ENCODE data around the gene C17orf58.
"Not testable (repeated sequence)": the region's sequence is repeated elsewhere in the genome, so short reads cannot be mapped to it uniquely, and the experiment has no call there.

C17orf58 gene

DNA sequence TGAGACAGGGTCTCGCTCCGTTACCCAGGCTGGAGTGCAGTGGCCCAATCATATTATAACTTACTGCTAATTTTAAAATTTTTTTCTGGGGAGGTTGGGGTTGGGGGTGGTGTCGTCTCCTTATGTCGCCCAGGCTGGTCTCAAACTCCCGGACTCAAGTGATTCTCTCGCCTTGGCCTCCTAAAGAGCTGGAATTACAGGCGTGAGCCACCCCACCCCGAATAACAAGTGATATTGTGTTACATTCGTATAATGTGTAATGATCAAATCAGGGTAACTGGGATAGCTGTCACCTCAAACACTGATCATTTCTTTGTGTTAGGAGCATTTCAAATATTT, 23.0 kb upstream of the C17orf58 start:
- H3K9ac ChIP-seq (ENCODE audit: low read depth, low read length), result peak overlapping the region; percentile 10; the same call in 1 of the 2 replicates
- H3K36me3 ChIP-seq (ENCODE audit: insufficient read depth, low read length), result no peaks in the 10 kb centered on the region
- H3K4me1 ChIP-seq (ENCODE audit: insufficient read depth, low read length), result no peaks in the 10 kb centered on the region; the same call in 1 of the 2 replicates
- H3K9me3 ChIP-seq (ENCODE audit: control insufficient read depth, insufficient read depth, low read length), result no peaks in the 10 kb centered on the region

DNA sequence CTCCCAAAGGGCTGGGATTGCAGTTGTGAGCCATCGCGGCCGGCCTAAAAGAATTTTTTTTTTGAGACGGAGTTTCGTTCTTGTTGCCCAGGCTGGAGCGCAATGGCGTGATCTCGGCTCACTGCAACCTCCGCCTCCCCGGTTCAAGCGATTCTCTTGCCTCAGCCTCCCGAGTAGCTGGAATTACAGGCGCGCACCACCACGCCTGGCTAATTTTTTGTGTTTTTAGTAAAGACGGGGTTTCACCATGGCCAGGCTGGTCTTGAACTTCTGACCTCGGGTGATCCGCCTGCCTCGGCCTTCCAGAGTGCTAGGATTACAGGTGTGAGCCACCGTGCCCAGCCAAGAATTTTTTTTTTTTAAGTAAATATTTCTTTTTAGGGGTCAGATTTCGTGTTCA, 22.2 kb upstream of the C17orf58 start:
- not testable (repeated sequence) for H3K4me1 ChIP-seq (ENCODE audit: insufficient read depth, low read length); H3K36me3 ChIP-seq (ENCODE audit: insufficient read depth, low read length); H3K9ac ChIP-seq (ENCODE audit: low read depth, low read length); H3K9me3 ChIP-seq (ENCODE audit: control insufficient read depth, insufficient read depth, low read length)

DNA sequence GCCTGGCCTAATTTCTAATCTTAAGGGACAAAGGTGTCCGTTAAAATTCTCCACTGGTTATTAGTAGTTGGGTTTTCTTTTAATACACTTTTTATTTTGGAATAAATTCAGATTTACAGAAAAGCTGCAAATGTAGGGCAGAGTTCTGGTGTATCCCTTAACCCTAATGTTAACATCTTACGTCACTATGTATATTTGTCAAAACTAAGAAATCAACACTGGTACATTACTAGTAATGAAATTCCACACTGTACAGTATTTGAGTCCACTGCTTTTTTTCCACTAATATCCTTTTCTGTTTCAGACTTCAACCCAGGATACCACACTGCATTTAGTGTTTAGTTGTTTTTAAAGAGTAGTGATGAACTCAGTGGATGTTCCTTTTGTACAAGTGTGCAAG, 20.6 kb upstream of the C17orf58 start:
- H3K36me3 ChIP-seq (ENCODE audit: insufficient read depth, low read length), result no peaks in the 10 kb centered on the region
- H3K4me1 ChIP-seq (ENCODE audit: insufficient read depth, low read length), result no peaks in the 10 kb centered on the region; the same call in 1 of the 2 replicates
- no peaks in the 10 kb centered on the region for H3K9me3 ChIP-seq (ENCODE audit: control insufficient read depth, insufficient read depth, low read length)
- no peak overlapping the region for H3K9ac ChIP-seq (ENCODE audit: low read depth, low read length)

DNA sequence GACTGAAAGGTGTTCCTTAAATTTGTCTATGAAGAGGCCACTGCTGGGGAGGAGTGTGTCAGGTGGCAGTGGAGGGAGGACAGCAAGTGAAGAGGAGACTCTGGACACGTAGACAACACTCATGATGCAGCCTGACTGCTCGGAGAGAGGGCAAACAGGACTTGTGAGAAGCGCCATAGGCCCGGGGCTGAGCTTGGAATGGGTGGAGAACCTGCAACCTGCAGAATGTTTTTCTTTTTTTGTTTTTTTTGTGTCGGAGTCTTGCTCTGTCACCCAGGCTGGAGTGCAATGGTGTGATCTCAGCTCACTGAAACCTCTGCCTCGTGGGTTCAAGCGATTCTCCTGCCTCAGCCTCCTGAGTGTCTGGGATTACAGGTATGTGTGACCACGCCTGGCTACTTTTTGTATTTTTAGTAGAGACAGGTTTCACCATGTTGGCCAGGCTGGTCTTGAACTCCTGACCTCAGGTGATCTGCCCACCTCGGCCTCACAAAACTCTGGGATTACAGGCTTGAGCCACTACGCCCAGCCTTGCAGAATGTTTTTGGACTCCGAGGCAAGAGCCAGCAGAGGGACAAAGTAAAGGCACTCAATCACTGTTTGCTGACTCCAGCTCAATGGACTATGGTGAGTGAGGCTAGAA, 18.9 kb upstream of the C17orf58 start:
- H3K36me3 ChIP-seq (ENCODE audit: insufficient read depth, low read length), result no peaks in the 10 kb centered on the region
- no peak overlapping the region for H3K9ac ChIP-seq (ENCODE audit: low read depth, low read length)
- H3K9me3 ChIP-seq (ENCODE audit: control insufficient read depth, insufficient read depth, low read length), result no peaks in the 10 kb centered on the region
- H3K4me1 ChIP-seq (ENCODE audit: insufficient read depth, low read length), result no peaks in the 10 kb centered on the region; the same call in 1 of the 2 replicates

- Histone ChIP-seq H3K9ac (ENCODE audit: low read depth, low read length) (no peak overlapping the region), H3K36me3 (ENCODE audit: insufficient read depth, low read length) (no peaks in the 10 kb centered on the region), H3K4me1 (ENCODE audit: insufficient read depth, low read length) (no peaks in the 10 kb centered on the region; the same call in 1 of the 2 replicates), H3K9me3 (ENCODE audit: control insufficient read depth, insufficient read depth, low read length) (no peaks in the 10 kb centered on the region)
Measured at GRCh38 chr17:68013385-68013784, 17.1 kb upstream of the C17orf58 start.

GRCh38 chr17:68011199-68011665, 15.0 kb upstream of the C17orf58 start:
- Histone ChIP-seq H3K9ac (ENCODE audit: low read depth, low read length) (peak overlapping the region; percentile 28; the same call in 1 of the 2 replicates), H3K4me1 (ENCODE audit: insufficient read depth, low read length) (no peaks in the 10 kb centered on the region; the same call in 1 of the 2 replicates), H3K36me3 (ENCODE audit: insufficient read depth, low read length) (no peaks in the 10 kb centered on the region), H3K9me3 (ENCODE audit: control insufficient read depth, insufficient read depth, low read length) (no peaks in the 10 kb centered on the region)

DNA sequence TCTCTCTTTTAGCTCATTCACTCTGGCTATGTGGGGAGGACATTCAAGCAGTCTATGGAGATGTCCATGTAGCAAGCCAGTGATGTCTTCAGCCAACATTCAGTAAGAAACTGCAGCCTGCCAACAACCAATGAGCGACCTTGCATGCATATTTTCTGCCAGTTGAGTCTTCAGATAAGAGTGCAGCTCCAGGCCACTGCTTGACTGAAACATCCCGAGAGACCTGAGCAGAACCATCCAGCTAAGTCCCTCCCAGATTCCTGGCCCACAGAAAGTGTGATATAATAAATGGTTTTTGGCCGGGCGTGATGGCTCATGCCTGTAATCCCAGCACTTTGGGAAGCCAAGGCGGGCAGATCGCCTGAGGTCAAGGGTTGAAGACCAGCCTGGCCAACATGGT, 10.5 kb upstream of the C17orf58 start:
- H3K9ac ChIP-seq (ENCODE audit: low read depth, low read length), result no peak overlapping the region
- H3K36me3 ChIP-seq (ENCODE audit: insufficient read depth, low read length), result no peaks in the 10 kb centered on the region
- H3K4me1 ChIP-seq (ENCODE audit: insufficient read depth, low read length), result no peaks in the 10 kb centered on the region
- no peaks in the 10 kb centered on the region for H3K9me3 ChIP-seq (ENCODE audit: control insufficient read depth, insufficient read depth, low read length)

- Histone ChIP-seq H3K9ac (ENCODE audit: low read depth, low read length) (no peak overlapping the region), H3K9me3 (ENCODE audit: control insufficient read depth, insufficient read depth, low read length) (no peaks in the 10 kb centered on the region), H3K36me3 (ENCODE audit: insufficient read depth, low read length) (no peaks in the 10 kb centered on the region), H3K4me1 (ENCODE audit: insufficient read depth, low read length) (peaks cover 8% of the 10 kb centered on the region)
Measured at GRCh38 chr17:68004201-68004600, 7.9 kb upstream of the C17orf58 start.

- peaks cover 18% of the 10 kb centered on the region for H3K4me1 ChIP-seq (ENCODE audit: insufficient read depth, low read length)
- no peaks in the 10 kb centered on the region for H3K9me3 ChIP-seq (ENCODE audit: control insufficient read depth, insufficient read depth, low read length)
- no peak overlapping the region for H3K9ac ChIP-seq (ENCODE audit: low read depth, low read length)
- H3K36me3 ChIP-seq (ENCODE audit: insufficient read depth, low read length), result no peaks in the 10 kb centered on the region
Measured at GRCh38 chr17:67999291-67999911, 3.1 kb upstream of the C17orf58 start.

DNA sequence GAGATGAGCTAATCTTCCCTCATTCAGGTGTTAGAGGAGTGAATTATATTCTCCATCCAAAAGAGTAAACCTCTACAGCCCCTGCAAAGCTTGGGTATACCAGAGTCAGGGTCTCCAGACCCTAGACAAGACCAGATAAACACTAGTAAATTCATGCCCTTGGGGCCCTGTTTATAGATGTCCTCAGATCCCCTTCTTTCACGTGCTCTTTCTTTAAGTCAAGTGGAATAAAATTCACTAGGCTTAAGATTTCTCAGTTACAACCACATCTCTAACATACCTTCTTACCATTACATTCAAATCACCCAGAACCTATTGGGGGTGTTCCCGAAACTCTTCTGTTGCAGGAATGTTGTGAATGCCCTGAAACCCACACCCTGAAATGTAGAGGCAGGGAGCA, 2.2 kb upstream of the C17orf58 start:
- H3K36me3 ChIP-seq (ENCODE audit: insufficient read depth, low read length), result no peaks in the 10 kb centered on the region
- H3K9me3 ChIP-seq (ENCODE audit: control insufficient read depth, insufficient read depth, low read length), result no peaks in the 10 kb centered on the region
- no peak overlapping the region for H3K9ac ChIP-seq (ENCODE audit: low read depth, low read length)
- H3K4me1 ChIP-seq (ENCODE audit: insufficient read depth, low read length), result peaks cover 18% of the 10 kb centered on the region

DNA sequence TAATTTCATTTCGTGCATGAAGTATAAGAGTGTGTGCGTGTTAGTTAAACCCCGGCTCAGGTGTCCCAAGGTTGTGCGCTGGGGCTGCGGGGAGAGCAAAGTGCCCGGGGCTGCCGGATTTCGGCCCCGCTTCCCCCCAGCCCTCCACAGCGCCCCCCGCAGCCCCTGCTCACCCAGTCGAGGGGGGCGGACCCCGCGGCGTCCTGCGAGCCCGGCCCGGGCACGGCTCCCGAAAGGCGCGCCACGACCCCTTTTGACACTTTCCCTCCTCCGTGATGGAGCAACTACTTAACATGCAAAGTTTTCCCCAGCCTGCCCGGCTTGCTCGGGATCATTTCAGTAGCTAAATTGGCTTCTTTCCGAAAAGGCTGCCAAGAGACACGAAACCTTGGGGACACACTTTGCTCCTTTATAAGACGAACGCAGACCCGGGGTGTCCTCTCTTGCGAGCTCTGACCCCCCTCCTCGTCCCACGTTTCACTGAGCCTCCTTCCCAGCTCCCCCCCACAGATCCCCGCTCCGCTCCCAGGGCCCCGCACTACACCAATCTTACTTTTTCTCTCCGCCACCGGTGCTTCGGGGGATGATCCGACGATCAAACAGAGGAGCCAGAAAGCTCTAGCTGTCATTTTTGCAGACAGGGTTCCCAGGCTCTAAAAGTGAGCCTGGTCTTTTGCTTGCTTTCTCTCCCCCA, 552 bp downstream of the C17orf58 start:
- Histone ChIP-seq H3K9me3 (ENCODE audit: control insufficient read depth, insufficient read depth, low read length) (no peaks in the 10 kb centered on the region), H3K9ac (ENCODE audit: low read depth, low read length) (peak overlapping the region; percentile 84), H3K36me3 (ENCODE audit: insufficient read depth, low read length) (0 out of 2 replicates have a peak, but pooled peaks cover 3% of the 10 kb centered on the region), H3K4me1 (ENCODE audit: insufficient read depth, low read length) (peaks cover 18% of the 10 kb centered on the region)

GRCh38 chr17:67994817-67995569, 1.3 kb downstream of the C17orf58 start:
- H3K9ac ChIP-seq (ENCODE audit: low read depth, low read length), result peak overlapping the region; percentile 84; the same call in 1 of the 2 replicates

DNA sequence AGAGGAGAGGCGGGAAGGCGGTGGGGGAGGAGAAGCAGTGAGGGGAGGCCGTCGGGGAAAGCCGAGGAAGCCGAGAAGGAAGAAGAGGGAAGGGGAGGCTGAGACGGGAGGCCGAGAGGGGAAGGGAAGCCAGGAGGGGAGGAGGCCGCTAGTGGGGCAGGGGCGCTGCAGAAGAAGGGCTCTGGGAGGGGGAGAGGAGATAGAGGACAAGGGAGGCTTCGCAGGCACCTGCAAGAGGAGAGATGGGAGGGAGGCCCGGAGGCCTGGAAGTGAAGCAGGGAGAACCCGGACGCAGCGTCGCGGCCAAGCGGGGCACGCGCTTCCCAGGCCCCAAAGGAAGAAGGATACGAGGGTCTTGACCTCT, 2.3 kb downstream of the C17orf58 start:
- Histone ChIP-seq H3K36me3 (ENCODE audit: insufficient read depth, low read length) (0 out of 2 replicates have a peak, but pooled peaks cover 3% of the 10 kb centered on the region), H3K4me1 (ENCODE audit: insufficient read depth, low read length) (peaks cover 8% of the 10 kb centered on the region), H3K9me3 (ENCODE audit: control insufficient read depth, insufficient read depth, low read length) (no peaks in the 10 kb centered on the region)

More at GRCh38 chr17:67994817-67995569, 1.3 kb downstream of the C17orf58 start:
- Histone ChIP-seq H3K9me3 (ENCODE audit: control insufficient read depth, insufficient read depth, low read length) (no peaks in the 10 kb centered on the region), H3K36me3 (ENCODE audit: insufficient read depth, low read length) (0 out of 2 replicates have a peak, but pooled peaks cover 3% of the 10 kb centered on the region), H3K4me1 (ENCODE audit: insufficient read depth, low read length) (peaks cover 18% of the 10 kb centered on the region)

More for the DNA sequence above, 2.3 kb downstream of the C17orf58 start:
- peak overlapping the region; percentile 96 for H3K9ac ChIP-seq (ENCODE audit: low read depth, low read length)

All from ES-I3 (cell line).